ENCODE measurements around the gene HSD3B7. TPM values are rescaled to one million over a fixed set of nuclear protein-coding genes. Genes with fewer than 3 reads are reported as not detected.

HSD3B7 gene
- total and polyA plus RNA-seq, 2 donors (not counting 1 experiment from before 2014, with no cell fraction given), result 0.89 to 1.2 TPM

GRCh38 chr16:30964574-30965226 is 20.3 kb upstream of the HSD3B7 start:
- Histone ChIP-seq H3K4me2 (replicated peaks; ENCODE audit: low read depth, low read length, poor library complexity, severe bottlenecking) (no peak overlapping the region), H3K27ac (ENCODE audit: low read length in 2 of 2) (no peak overlapping the region), H3K36me3 (replicated peaks in 1 of 2; ENCODE audit: control extremely low read depth in 1 of 2, control insufficient read depth in 1 of 2, extremely low read depth in 1 of 2, insufficient read depth in 2 of 2, low read length in 1 of 2) (peaks cover 9 to 78% of the 10 kb centered on the region in 2 experiments), H3K9me3 (ENCODE audit: control extremely low read depth in 1 of 3, control insufficient read depth in 2 of 3, insufficient read depth in 1 of 3, low read length in 2 of 3) (no peaks in the 10 kb centered on the region), H4K20me1 (ENCODE audit: control insufficient read depth, insufficient read depth, low read length, poor library complexity, severe bottlenecking) (peaks cover 18% of the 10 kb centered on the region), H2AFZ (ENCODE audit: insufficient read depth, low read depth, low read length, poor library complexity, severe bottlenecking) (no peak overlapping the region), H3K27me3 (replicated peaks in 1 of 4; ENCODE audit: control extremely low read depth in 1 of 4, control insufficient read depth in 3 of 4, insufficient read depth in 4 of 4, low read length in 3 of 4) (no peaks in the 10 kb centered on the region), H3K79me2 (ENCODE audit: control insufficient read depth, insufficient read depth, low read length) (peaks cover 51% of the 10 kb centered on the region), H3K4me1 (ENCODE audit: control insufficient read depth in 2 of 2, insufficient read depth in 2 of 2, low read length in 2 of 2) (no peaks in the 10 kb centered on the region), H3K9ac (ENCODE audit: low read length) (no peak overlapping the region), H3K4me3 (ENCODE audit: control extremely low read depth in 1 of 5, extremely low read depth in 1 of 5, insufficient read depth in 1 of 5, low read depth in 2 of 5, low read length in 4 of 5) (no peak overlapping the region)
- CTCF ChIA-PET, result no interaction called here
- H3K9me3 Mint-ChIP-seq (ENCODE audit: insufficient read depth), result no peaks in the 10 kb centered on the region
- ATAC-seq (ENCODE audit: low read depth), result no peak
- no peak overlapping the region for H3K4me3 Mint-ChIP-seq
- 93% methylated on average over 29 of the region's 33 CpGs for WGBS (ENCODE audit: insufficient coverage)
- intact Hi-C loops (cut with micrococcal nuclease), result no loop called here
- H3K4me1 Mint-ChIP-seq, result peaks cover 9% of the 10 kb centered on the region
- H3K27me3 Mint-ChIP-seq, result no peaks in the 10 kb centered on the region
- no peak overlapping the region for H3K27ac Mint-ChIP-seq
- no peak for DNase-seq
- POLR2A ChIA-PET, result no interaction called here
- no peak for TF ChIP-seq CTCF (IDR thresholded peaks at IDR 0.05)
- TF ChIP-seq EZH2 (IDR thresholded peaks at IDR 0.05; ENCODE audit: borderline replicate concordance, insufficient read depth, low read depth, low read length, poor library complexity, severe bottlenecking), result no peak

GRCh38 chr16:30965436-30965835 is 19.6 kb upstream of the HSD3B7 start:
- Histone ChIP-seq H3K4me1 (ENCODE audit: control insufficient read depth in 2 of 2, insufficient read depth in 2 of 2, low read length in 2 of 2) (no peaks in the 10 kb centered on the region), H3K27ac (ENCODE audit: low read length in 2 of 2) (no peak overlapping the region), H3K36me3 (replicated peaks in 1 of 2; ENCODE audit: control extremely low read depth in 1 of 2, control insufficient read depth in 1 of 2, extremely low read depth in 1 of 2, insufficient read depth in 2 of 2, low read length in 1 of 2) (peaks cover 9 to 75% of the 10 kb centered on the region in 2 experiments), H3K4me3 (ENCODE audit: control extremely low read depth in 1 of 5, extremely low read depth in 1 of 5, insufficient read depth in 1 of 5, low read depth in 2 of 5, low read length in 4 of 5) (no peak overlapping the region), H3K79me2 (ENCODE audit: control insufficient read depth, insufficient read depth, low read length) (peaks cover 43% of the 10 kb centered on the region), H3K9ac (ENCODE audit: low read length) (no peak overlapping the region), H3K9me3 (ENCODE audit: control extremely low read depth in 1 of 3, control insufficient read depth in 2 of 3, insufficient read depth in 1 of 3, low read length in 2 of 3) (no peaks in the 10 kb centered on the region), H2AFZ (ENCODE audit: insufficient read depth, low read depth, low read length, poor library complexity, severe bottlenecking) (no peak overlapping the region), H3K27me3 (replicated peaks in 1 of 4; ENCODE audit: control extremely low read depth in 1 of 4, control insufficient read depth in 3 of 4, insufficient read depth in 4 of 4, low read length in 3 of 4) (no peaks in the 10 kb centered on the region), H3K4me2 (replicated peaks; ENCODE audit: low read depth, low read length, poor library complexity, severe bottlenecking) (no peak overlapping the region), H4K20me1 (ENCODE audit: control insufficient read depth, insufficient read depth, low read length, poor library complexity, severe bottlenecking) (peaks cover 18% of the 10 kb centered on the region)
- no peak for ATAC-seq (ENCODE audit: low read depth)
- WGBS (ENCODE audit: insufficient coverage), result 100% methylated on average over 5 of the region's 15 CpGs
- H3K27ac Mint-ChIP-seq, result no peak overlapping the region
- no peak for DNase-seq
- POLR2A ChIA-PET, result interaction anchor here (0.7 kb wide), 1 partner anchor 220 kb away, joined by 8 read pairs; no protein-coding TSS in a partner anchor
- no peaks in the 10 kb centered on the region for H3K27me3 Mint-ChIP-seq
- peaks cover 2% of the 10 kb centered on the region for H3K4me1 Mint-ChIP-seq
- H3K9me3 Mint-ChIP-seq (ENCODE audit: insufficient read depth), result no peaks in the 10 kb centered on the region
- no peak overlapping the region for H3K4me3 Mint-ChIP-seq
- intact Hi-C loops (cut with micrococcal nuclease), result no loop called here
- CTCF ChIA-PET, result no interaction called here
- TF ChIP-seq CTCF (IDR thresholded peaks at IDR 0.05) (no peak), EZH2 (IDR thresholded peaks at IDR 0.05; ENCODE audit: borderline replicate concordance, insufficient read depth, low read depth, low read length, poor library complexity, severe bottlenecking) (no peak)
